ENCODE measurements around the gene SLC9A9.
"Not testable (repeated sequence)": the region's sequence is repeated elsewhere in the genome, so short reads cannot be mapped to it uniquely, and the experiment has no call there.

SLC9A9 gene

DNA sequence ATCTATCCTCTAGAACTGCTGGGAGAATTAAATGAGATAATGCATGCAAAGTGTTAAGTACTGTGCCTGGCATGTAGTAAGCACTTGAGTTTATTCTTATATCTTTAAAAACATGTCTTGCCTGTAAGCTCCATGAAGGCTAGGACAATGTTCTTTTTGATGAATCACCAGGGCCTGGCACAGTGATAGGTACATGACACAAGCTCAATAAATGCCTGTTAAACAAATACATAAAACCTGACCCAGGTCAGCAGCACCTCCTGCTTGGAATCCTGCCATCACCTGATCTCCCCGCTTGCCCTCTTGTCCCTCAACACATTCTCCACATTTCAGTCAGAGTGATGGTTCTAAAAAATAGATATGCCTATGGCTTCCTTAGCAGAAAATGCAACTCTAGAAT lies 541.9 kb downstream of the SLC9A9 start:
- no peak for DNase-seq

- no peak for DNase-seq
Measured at GRCh38 chr3:143302638-143303171, 545.6 kb downstream of the SLC9A9 start.

DNA sequence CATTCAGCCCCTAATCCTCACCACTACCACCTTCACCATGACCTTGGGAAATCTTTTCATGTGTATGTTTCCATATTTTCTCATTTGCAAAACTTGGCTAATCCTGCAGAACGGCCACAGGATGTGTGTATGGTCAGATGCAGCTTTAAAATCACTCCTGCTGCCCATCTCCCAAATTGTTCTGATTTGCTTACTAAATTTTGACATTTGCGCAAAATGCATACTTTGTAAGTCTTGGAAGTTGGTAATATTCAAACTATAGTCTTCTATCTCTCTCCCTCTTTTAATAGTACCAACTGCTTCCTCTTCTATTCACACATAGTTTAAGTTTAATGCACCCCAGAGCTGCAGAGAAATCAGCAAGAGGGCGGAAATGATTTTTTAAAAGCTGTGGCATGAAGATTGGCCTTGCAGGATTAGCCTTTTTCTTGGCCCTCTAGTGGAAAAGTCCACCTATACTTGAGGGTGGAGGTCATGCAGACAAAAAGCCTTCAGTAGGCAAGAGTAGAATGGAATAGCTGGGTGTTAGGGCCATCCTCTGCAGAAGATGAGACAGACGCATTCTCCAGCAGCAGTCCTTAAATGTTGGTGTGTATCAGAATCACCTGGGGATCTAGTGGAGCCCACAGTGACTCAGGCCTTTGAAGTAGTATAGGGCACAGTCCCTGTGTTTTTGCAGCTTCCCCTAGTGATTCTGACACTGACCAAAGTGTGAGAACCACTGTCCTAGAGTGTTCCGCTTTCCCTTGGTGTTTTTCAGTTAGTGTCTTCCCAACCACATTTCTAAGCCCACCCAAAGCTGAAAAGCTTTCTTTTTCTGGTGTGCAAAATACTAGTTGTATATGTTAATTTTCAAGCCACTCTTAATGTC lies 547.0 kb downstream of the SLC9A9 start:
- no peak for DNase-seq

- no peak for DNase-seq
Measured at GRCh38 chr3:143298886-143299535, 549.3 kb downstream of the SLC9A9 start.

DNA sequence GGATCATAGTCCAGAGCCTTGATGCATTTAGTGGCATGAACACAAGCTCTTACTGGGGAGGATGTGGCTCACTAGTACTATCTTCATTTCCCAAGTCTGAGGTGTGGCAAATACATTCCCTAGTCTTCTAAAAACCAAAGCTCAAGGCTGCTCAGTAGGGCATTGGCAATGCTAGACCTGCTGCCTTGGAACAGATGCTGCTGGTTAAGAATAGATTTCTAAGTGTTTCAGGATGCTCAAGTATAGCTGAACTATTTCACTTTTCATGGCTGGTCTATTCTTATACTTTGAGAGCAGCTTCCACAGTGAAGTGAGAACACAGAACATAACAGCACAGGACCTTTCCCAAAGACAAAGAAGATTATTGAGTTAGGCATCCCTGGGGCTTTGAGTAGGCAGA lies 549.9 kb downstream of the SLC9A9 start:
- DNase-seq: no peak

- DNase-seq: no peak
Measured at GRCh38 chr3:143295201-143296080, 552.8 kb downstream of the SLC9A9 start.

DNA sequence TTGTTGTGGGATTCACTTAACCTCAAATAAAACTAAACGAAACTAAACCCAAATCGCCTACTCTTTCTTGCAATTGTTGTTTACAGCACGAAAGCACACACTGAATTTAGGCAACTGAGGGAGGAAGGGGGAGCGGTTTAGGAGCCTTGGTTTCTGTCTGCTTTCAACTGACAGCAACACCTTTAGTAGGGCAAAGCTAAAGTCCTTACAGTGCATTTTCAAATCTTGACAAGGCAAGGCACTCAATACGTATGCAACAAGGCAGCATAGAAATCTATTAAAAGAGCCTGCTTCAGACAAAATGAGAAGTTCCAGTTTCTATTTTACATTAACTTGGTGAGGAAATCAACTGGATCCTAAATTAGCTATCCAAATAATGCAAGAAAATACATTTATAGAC lies 554.1 kb downstream of the SLC9A9 start:
- no peak for DNase-seq

DNA sequence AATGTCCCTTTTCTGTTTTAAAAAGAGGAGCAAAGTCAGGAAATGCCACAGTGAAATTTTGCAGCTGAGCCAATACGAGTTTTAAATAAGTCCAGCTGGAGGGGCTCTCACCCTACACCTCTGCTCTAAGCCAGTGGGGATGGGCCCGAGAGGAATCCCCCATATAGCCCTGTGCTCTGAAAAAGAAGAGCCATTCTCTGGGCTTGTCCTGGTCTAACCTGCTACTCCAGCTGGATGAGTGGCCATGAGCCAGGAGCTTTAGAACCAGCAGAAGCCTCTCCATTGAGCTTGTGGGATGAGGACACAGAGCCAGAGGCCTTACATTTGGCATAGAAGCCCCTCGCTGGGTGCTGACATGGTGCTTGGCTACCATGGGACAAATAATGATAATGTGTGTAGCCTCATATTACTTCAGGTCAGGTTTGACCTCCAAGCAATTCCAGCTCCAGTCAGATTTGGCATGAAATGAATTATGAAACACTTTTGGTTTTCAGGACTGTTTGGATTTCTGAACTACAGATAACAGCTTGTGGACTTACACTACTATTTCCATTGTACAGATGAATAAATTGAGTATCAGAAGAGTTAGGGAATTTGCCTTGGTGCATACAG lies 556.3 kb downstream of the SLC9A9 start:
- no peak for DNase-seq

- no peak for DNase-seq
Measured at GRCh38 chr3:143288944-143289343, 559.3 kb downstream of the SLC9A9 start.

GRCh38 chr3:143287403-143287802 lies 560.9 kb downstream of the SLC9A9 start:
- DNase-seq: no peak

DNA sequence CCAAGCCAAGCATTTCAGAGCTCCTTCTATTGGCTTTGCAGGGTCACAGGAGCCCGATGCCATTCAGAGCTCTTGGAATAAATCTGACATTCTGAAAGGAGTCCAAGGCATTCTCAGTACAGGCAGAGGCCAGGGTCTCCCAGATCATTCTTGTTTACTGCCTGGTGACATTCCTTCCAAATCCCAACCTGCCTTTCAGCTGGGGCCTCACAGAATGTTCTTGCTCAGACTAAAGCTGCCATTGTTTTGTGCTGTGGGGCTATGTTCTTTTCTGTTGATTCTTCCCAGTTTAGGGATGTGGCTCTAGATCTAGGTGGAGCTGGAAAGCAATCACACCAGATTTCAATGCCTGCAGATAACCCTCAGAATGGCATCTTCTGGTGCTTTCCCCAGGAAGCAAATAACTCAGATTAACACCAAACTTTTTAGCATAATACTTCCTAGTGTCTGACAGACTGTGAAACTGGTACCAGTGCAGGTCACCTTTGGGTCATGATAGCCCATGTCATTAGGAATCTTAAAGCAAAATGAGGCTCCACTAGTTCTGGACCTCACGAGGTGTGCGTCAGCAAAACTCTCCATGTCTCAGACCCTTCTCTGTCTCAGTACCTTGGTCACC lies 561.8 kb downstream of the SLC9A9 start:
- no peak for DNase-seq

DNA sequence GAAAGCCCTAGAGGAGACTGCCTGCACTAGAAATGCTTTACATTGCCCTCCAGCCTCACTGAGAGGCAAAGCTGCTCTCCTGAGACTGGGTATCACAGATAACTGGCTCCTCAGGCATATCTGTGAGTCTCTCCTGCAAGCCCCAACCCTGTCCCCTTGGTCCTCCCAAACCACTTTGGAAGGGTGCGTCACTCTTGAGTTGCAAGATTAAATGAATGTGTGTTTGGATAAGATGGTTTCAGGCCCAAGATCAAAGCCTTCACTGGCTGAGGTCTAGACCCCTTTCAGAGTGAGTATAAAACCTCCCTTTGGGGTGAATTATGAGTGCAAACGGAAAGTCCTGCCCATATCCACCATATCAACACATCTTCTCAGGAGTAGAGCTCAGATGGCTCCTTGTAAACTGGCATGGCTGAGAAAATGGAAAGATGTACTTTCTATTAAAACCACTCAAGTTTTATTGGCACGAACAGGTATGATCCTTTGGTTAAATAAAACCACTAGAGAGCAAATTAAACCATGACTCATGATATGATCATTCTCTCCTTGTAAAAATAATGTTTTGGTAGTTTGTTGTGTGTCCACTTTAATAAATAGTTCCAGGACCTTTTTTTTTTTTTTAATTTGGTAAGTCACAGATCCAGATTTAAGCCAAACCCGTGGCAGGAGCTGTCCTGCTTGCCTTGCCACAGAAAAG lies 564.7 kb downstream of the SLC9A9 start:
- no peak for DNase-seq

GRCh38 chr3:143280984-143281383 lies 567.3 kb downstream of the SLC9A9 start:
- no peak for DNase-seq

GRCh38 chr3:143279567-143279966 lies 568.7 kb downstream of the SLC9A9 start:
- DNase-seq: not testable (repeated sequence)

- no peak for DNase-seq
Measured at GRCh38 chr3:143278721-143279120, 569.5 kb downstream of the SLC9A9 start.

DNA sequence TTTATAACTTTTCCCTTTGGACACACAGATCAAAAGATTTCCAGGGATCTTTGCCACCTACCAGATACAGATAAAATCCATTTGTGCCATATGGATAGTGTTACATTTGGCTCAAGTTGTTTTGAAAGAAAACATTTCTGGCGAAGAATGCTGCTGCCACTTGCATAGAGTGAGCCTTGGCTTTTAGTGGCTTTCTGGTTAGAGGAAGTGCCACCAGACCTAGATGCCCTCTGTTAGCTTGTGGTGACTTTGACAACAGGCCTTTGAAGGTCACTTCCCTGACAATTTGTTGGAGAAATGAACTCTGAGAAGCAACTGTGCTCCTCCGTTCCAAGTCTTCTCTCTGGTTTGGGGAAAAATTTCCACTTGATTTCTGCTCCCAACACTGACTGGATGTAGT lies 570.7 kb downstream of the SLC9A9 start:
- DNase-seq: no peak

GRCh38 chr3:143276592-143276991 lies 571.7 kb downstream of the SLC9A9 start:
- no peak for DNase-seq

- DNase-seq: no peak
Measured at GRCh38 chr3:143273975-143274690, 574.1 kb downstream of the SLC9A9 start.

- DNase-seq: no peak
Measured at GRCh38 chr3:143271136-143271535, 577.1 kb downstream of the SLC9A9 start.

DNA sequence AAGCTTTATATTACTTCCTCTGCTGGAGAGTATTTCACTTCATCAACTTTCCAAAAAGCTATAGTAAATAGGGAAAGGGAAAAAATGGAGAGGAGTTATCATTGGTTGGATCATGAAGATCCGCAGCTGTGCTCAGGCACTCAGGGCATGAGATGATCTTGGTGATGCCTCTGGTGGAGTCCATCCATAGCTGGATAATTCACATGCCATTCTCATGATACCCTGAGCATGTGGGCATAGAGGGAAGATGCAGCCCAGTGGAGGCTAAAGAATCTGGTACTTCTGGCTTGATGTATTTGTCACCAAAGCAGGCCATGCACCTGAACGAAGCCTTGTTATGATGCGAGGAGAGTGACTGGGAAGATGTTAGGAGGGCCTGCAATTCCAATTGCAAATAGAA lies 578.5 kb downstream of the SLC9A9 start:
- DNase-seq: no peak

- DNase-seq: no peak
Measured at GRCh38 chr3:143267989-143268388, 580.3 kb downstream of the SLC9A9 start.

Data from activated CD4-positive, alpha-beta T cell treated with anti-CD3 and anti-CD28 coated beads, Interleukin-2, amount 50 U/mL, for 4 hours (primary cell).